Kidney epithelial cell (primary cell): ENCODE data around the gene CSF2. TPM values are rescaled to one million over a fixed set of nuclear protein-coding genes. Genes with fewer than 3 reads are reported as not detected.

ENCODE experiments used
- DNase-seq: peaks from one replicate; pipeline ENCODE4 v3.0.0-alpha.2; 2010; ENCODE audit warnings: low read depth
- H3K27me3 ChIP-seq: 2 replicates; pipeline ENCODE4 v1.6.0; 2011; ENCODE audit warnings: low read length; ENCODE audit not compliant: control insufficient read depth, insufficient read depth
- H3K36me3 ChIP-seq: 2 replicates; pipeline ENCODE4 v1.5.1; 2011; ENCODE audit warnings: low read length; ENCODE audit not compliant: control insufficient read depth, insufficient read depth
- H3K4me3 ChIP-seq: 2 replicates; pipeline ENCODE4 v1.5.1; 2011; ENCODE audit warnings: low read depth, mild to moderate bottlenecking, control low read depth, low read length
- total RNA-seq: library from RNA; depleted of rRNA; stranded (reverse); fragments of >200 nt; gene quantifications from 2 replicates; pipeline ENCODE4 v1.2.3, GENCODE V29; 2015
- TF ChIP-seq, protein P1 (sequence below): IDR thresholded peaks from 2 replicates; pipeline ENCODE4 v1.5.1; 2011; ENCODE audit warnings: mild to moderate bottlenecking, moderate library complexity, low read length, control low read depth, inconsistent platforms; ENCODE audit not compliant: insufficient read depth, poor library complexity, severe bottlenecking

The CSF2 gene
- total RNA-seq, 1 donor from 2014 or later = 10.5 TPM

DNA sequence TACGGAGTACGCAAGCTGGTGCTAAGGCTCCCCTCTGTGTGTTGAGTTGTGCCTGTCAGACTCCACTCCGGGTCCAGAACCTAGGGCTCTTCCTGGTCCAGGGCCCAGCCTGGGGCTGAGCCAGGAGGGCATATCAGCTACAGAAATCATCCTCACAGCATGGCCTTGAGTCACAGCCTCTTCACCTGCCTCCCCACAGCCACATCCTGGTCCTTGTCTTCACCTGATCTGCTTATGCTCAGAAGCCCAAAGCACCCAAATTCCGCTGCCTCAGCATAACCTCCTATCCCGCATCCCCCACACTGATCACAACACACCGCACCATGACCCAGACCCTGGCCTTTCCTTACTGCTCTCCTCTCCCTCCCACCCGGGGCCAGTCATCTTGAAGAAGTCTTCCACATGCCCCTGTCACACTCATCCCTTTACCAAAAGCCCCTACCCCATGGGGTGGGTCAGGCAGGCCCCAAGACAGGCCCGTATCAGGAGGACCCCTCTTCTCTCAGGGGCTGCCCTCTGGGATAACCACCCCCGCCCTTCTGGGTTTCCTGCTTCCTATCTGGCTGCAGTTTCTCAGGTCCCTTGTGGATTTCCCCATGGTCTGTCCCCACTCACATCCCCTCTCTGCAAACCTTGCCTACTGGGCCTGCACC lies 14.4 kb upstream of the CSF2 start:
- H3K36me3 ChIP-seq = no peaks in the 10 kb centered on the region
- no peaks in the 10 kb centered on the region for H3K27me3 ChIP-seq
- no peak overlapping the region for H3K4me3 ChIP-seq
- TF ChIP-seq, protein P1, sequence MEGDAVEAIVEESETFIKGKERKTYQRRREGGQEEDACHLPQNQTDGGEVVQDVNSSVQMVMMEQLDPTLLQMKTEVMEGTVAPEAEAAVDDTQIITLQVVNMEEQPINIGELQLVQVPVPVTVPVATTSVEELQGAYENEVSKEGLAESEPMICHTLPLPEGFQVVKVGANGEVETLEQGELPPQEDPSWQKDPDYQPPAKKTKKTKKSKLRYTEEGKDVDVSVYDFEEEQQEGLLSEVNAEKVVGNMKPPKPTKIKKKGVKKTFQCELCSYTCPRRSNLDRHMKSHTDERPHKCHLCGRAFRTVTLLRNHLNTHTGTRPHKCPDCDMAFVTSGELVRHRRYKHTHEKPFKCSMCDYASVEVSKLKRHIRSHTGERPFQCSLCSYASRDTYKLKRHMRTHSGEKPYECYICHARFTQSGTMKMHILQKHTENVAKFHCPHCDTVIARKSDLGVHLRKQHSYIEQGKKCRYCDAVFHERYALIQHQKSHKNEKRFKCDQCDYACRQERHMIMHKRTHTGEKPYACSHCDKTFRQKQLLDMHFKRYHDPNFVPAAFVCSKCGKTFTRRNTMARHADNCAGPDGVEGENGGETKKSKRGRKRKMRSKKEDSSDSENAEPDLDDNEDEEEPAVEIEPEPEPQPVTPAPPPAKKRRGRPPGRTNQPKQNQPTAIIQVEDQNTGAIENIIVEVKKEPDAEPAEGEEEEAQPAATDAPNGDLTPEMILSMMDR = no peak
- no peak for DNase-seq

DNA sequence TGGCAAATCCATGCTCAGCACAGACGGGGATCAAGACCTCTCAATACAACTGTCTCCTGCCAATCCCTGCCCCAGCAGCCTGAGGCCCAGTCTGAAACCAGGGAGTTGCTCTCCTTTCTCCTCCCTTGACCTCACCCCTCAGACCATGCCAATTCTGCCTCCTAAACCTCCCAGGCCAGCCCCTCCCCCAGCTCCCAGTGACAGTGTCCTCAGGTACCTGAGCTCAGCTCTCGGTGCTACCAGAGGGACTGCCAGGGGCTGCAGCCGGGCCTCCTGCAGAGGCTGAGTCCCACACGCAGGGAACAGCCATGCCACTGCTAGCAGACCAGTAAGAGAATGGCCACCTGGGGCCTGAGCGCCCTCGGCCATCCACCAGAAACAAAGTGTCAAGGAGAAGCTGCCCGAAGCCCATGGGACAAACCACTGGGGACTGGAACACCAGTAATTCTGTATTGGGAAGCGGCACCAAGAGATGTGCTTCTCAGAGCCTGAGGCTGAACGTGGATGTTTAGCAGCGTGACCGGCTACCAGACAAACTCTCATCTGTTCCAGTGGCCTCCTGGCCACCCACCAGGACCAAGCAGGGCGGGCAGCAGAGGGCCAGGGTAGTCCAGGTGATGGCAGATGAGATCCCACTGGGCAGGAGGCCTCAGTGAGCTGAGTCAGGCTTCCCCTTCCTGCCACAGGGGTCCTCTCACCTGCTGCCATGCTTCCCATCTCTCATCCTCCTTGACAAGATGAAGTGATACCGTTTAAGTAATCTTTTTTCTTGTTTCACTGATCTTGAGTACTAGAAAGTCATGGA lies 13.7 kb upstream of the CSF2 start:
- H3K27me3 ChIP-seq = no peaks in the 10 kb centered on the region
- TF ChIP-seq, protein P1 = no peak
- H3K36me3 ChIP-seq = no peaks in the 10 kb centered on the region
- no peak for DNase-seq
- H3K4me3 ChIP-seq = no peak overlapping the region

DNA sequence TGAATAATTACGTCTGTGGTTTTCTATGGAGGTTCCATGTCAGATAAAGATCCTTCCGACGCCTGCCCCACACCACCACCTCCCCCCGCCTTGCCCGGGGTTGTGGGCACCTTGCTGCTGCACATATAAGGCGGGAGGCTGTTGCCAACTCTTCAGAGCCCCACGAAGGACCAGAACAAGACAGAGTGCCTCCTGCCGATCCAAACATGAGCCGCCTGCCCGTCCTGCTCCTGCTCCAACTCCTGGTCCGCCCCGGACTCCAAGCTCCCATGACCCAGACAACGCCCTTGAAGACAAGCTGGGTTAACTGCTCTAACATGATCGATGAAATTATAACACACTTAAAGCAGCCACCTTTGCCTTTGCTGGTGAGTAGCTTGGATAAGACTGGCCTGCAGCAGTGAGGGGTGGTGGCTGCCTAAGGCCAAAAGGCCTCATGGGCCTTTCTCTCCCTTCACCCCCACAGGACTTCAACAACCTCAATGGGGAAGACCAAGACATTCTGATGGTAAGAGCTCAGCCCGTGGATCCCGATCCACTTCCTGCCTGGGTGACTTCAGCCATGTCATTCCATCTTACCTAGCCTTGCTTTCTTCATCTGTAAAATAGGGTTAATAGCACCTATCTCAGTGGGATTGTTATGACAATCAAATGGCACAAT lies 13.0 kb upstream of the CSF2 start, which contains the start of gene IL3:
TSS of gene IL3 (plus strand) at position 155 of the 661 bp plus-strand sequence. CDS start at position 207, 52 bp downstream.
- TF ChIP-seq, protein P1 = no peak
- H3K27me3 ChIP-seq = no peaks in the 10 kb centered on the region
- no peak for DNase-seq
- no peak within 1 kb of the TSS for H3K4me3 ChIP-seq
- H3K36me3 ChIP-seq = no peaks in the 10 kb centered on the region

DNA sequence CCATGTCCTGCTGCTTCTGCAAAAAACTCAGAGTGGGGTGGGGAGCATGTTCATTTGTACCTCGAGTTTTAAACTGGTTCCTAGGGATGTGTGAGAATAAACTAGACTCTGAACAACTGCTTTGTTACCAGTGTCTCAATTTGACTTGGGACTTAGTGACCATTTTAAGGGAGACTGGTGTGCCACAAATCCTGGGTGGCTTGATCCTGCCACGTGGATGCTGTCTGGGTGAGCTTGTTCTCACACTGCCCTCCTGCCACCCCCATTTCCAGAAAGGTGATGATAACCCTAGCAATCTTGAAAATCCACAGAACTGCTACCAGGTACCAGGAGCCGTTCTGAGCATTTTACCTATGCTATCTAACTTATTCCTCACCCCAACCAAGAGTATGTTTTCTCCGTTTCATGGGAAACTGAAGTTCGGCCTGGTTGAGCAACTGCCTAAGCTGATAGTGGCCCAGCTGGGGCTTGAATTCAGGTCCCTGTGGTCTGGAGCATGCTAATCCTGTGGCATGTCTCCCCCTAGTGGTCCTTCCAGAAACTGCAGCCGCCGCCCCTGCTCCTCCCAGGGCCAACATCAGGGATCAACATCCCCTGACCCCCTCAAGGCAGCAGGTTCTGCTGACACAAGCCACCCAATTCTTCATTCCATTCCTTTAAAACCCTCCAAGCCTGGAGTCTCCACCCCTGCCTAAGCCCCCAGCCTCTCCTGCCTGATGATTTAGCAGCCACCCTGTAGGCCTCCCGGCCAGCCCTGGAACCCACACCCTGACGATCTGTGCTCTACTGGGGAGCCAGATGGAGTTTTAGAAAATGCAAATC lies 10.3 kb upstream of the CSF2 start:
- Histone ChIP-seq H3K4me3 (no peak overlapping the region), H3K36me3 (no peaks in the 10 kb centered on the region), H3K27me3 (no peaks in the 10 kb centered on the region)
- no peak for DNase-seq
- TF ChIP-seq, protein P1 = peak; percentile 99

DNA sequence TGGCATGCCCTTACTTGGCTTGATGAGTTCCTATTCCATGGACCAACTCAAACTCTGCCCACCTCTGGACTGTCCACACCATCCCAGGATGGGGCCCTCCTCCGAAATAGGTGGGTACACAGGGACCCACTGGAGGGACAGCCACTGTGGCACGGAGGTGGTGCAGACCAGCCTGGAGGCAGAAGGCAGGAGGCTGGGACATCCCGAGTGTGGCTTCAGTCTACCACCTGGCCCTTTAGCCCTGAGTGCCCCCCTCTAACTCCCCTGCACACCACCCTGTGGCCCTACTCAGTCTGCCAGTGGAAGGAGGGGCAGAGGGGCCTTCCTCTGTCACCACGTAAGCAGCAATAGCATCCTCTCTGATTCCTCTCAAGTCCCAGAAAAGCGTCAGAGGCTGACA lies 9.4 kb upstream of the CSF2 start:
- no peak for DNase-seq

More for the DNA sequence above, 9.4 kb upstream of the CSF2 start:
- H3K4me3 ChIP-seq = no peak overlapping the region
- no peaks in the 10 kb centered on the region for H3K27me3 ChIP-seq
- H3K36me3 ChIP-seq = no peaks in the 10 kb centered on the region
- TF ChIP-seq, protein P1 = no peak
